HEK293 (cell line): Measurements from ENCODE around the gene KLHL36.

Source experiments
- SCRT1 ChIP-seq: fragments of 450-650 bp; formaldehyde crosslinking; IDR thresholded peaks from 2 replicates; pipeline ENCODE4 v1.5.1; 2016; ENCODE audit warnings: missing biosample characterization, missing genetic modification characterization, borderline replicate concordance
- ZFP3 ChIP-seq: fragments of 450-650 bp; formaldehyde crosslinking; IDR thresholded peaks from 2 replicates; pipeline ENCODE4 v1.5.1; 2016; ENCODE audit warnings: low read depth, missing biosample characterization, missing genetic modification characterization
- ZNF24 ChIP-seq: fragments of 450-650 bp; formaldehyde crosslinking; IDR thresholded peaks from 2 replicates; pipeline ENCODE4 v1.5.1; 2016; ENCODE audit warnings: missing biosample characterization, missing genetic modification characterization
- ZNF274 ChIP-seq, 2 experiments: fragments of 200-500 bp in 1 of 2; fragments of 450-650 bp in 1 of 2; sonication (Bioruptor generic) in 1 of 2; formaldehyde crosslinking in 1 of 2; IDR thresholded peaks; 2 replicates each; pipeline versions ENCODE4 v1.5.1 to v1.6.1; 2014 to 2016; ENCODE audit warnings: borderline replicate concordance in 1 of 2, inconsistent platforms in 1 of 2, low read length in 1 of 2, missing biosample characterization in 1 of 2, missing genetic modification characterization in 1 of 2
- ZNF830 ChIP-seq: fragments of 450-650 bp; IDR thresholded peaks from 2 replicates; pipeline ENCODE4 v1.5.0; 2018; ENCODE audit warnings: missing biosample characterization, missing genetic modification characterization, low read depth, mild to moderate bottlenecking, moderate library complexity
- TF ChIP-seq, protein P1 (sequence below): fragments of 450-650 bp; formaldehyde crosslinking; IDR thresholded peaks from 2 replicates; pipeline ENCODE4 v1.5.1; 2016; ENCODE audit warnings: missing biosample characterization, missing genetic modification characterization
- TF ChIP-seq, protein P2 (sequence below): fragments of 450-650 bp; formaldehyde crosslinking; IDR thresholded peaks from 2 replicates; pipeline ENCODE4 v1.5.1; 2016; ENCODE audit warnings: missing biosample characterization, missing genetic modification characterization
- TF ChIP-seq, protein P3 (sequence below): fragments of 450-650 bp; formaldehyde crosslinking; IDR thresholded peaks from 2 replicates; pipeline ENCODE4 v1.5.1; 2016; ENCODE audit warnings: missing biosample characterization, missing genetic modification characterization, borderline replicate concordance

DNA sequence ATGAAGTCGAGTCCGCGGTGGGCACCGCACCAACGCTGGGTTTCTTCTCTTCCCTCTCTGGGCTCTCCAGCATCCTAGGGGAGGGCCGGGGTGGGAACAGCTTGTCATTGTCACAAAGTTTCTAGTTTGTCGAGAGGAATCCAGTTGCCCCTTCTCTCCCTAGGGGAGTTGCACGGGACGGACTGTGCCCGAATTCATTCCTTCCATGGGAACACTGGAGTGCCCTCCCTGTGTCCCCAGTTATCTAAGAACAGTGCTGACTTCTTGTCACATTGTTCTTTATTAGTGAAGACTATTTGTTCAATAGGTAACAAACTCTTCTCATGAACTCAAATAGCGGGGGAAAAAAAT lies 1.2 kb downstream of the KLHL36 start:
- no peak for TF ChIP-seq ZNF274 (IDR thresholded peaks at IDR 0.05; ENCODE audit: low read length)
- TF ChIP-seq ZNF274 (tag by site-specific recombination; IDR thresholded peaks at IDR 0.05; ENCODE audit: borderline replicate concordance), result no peak
- TF ChIP-seq, protein P1, sequence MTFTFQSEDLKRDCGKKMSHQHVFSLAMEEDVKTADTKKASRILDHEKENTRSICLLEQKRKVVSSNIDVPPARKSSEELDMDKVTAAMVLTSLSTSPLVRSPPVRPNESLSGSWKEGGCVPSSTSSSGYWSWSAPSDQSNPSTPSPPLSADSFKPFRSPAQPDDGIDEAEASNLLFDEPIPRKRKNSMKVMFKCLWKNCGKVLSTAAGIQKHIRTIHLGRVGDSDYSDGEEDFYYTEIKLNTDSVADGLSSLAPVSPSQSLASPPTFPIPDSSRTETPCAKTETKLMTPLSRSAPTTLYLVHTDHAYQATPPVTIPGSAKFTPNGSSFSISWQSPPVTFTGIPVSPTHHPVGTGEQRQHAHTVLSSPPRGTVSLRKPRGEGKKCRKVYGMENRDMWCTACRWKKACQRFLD, result no peak
- TF ChIP-seq ZNF24 (tag by site-specific recombination), result no peak
- TF ChIP-seq, protein P2, sequence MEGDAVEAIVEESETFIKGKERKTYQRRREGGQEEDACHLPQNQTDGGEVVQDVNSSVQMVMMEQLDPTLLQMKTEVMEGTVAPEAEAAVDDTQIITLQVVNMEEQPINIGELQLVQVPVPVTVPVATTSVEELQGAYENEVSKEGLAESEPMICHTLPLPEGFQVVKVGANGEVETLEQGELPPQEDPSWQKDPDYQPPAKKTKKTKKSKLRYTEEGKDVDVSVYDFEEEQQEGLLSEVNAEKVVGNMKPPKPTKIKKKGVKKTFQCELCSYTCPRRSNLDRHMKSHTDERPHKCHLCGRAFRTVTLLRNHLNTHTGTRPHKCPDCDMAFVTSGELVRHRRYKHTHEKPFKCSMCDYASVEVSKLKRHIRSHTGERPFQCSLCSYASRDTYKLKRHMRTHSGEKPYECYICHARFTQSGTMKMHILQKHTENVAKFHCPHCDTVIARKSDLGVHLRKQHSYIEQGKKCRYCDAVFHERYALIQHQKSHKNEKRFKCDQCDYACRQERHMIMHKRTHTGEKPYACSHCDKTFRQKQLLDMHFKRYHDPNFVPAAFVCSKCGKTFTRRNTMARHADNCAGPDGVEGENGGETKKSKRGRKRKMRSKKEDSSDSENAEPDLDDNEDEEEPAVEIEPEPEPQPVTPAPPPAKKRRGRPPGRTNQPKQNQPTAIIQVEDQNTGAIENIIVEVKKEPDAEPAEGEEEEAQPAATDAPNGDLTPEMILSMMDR (tag by site-specific recombination), result no peak
- no peak for TF ChIP-seq SCRT1
- no peak for TF ChIP-seq ZNF830 (tag by site-specific recombination)
- TF ChIP-seq, protein P3, sequence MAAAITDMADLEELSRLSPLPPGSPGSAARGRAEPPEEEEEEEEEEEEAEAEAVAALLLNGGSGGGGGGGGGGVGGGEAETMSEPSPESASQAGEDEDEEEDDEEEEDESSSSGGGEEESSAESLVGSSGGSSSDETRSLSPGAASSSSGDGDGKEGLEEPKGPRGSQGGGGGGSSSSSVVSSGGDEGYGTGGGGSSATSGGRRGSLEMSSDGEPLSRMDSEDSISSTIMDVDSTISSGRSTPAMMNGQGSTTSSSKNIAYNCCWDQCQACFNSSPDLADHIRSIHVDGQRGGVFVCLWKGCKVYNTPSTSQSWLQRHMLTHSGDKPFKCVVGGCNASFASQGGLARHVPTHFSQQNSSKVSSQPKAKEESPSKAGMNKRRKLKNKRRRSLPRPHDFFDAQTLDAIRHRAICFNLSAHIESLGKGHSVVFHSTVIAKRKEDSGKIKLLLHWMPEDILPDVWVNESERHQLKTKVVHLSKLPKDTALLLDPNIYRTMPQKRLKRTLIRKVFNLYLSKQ, result no peak
- no peak for TF ChIP-seq ZFP3 (tag by site-specific recombination)
